T-helper 17 cell (primary cell): ENCODE results near the gene RNF13. TPM values are rescaled to one million over a fixed set of nuclear protein-coding genes. Genes with fewer than 3 reads are reported as not detected.
A peak's percentile ranks its signal among the peaks of the same experiment; 100 is the strongest.
"Not testable (repeated sequence)": the region's sequence is repeated elsewhere in the genome, so short reads cannot be mapped to it uniquely, and the experiment has no call there.

Experiments
- ATAC-seq: fragments of 150-1000 bp; cut with Tn5 transposase; 2 replicates; pipeline ENCODE4 v1.10.0; 2021; ENCODE audit warnings: mild to moderate bottlenecking, moderate library complexity
- DNase-seq, 3 donors: peaks; one replicate each; pipeline versions ENCODE4 v3.0.0 to v3.0.0-alpha.2; 2020 to 2021
- H3K9me3 ChIP-seq: one replicate; pipeline ENCODE4 v1.7.0; 2013; ENCODE audit warnings: low read length, mild to moderate bottlenecking; ENCODE audit not compliant: control insufficient read depth, poor library complexity, severe bottlenecking
- H3K27ac Mint-ChIP-seq: one replicate; pipeline ENCODE4 v1.8.0; 2022; ENCODE audit warnings: mild to moderate bottlenecking, moderate library complexity, mixed read lengths
- H3K27me3 Mint-ChIP-seq: one replicate; pipeline ENCODE4 v1.8.0; 2022; ENCODE audit warnings: mixed read lengths
- H3K36me3 Mint-ChIP-seq: one replicate; pipeline ENCODE4 v1.8.0; 2022; ENCODE audit warnings: low read depth, mixed read lengths
- H3K4me1 Mint-ChIP-seq: one replicate; pipeline ENCODE4 v1.8.0; 2022; ENCODE audit warnings: mild to moderate bottlenecking, mixed read lengths
- H3K4me3 Mint-ChIP-seq: one replicate; pipeline ENCODE4 v1.8.0; 2022; ENCODE audit warnings: mild to moderate bottlenecking, moderate library complexity, mixed read lengths
- total RNA-seq, 4 donors: library from RNA in 2 of 4; stranded (reverse) in 2 of 4; gene quantifications; one replicate each; pipeline ENCODE4 v1.2.3 and lab custom pipeline; 2022 to 2026

Gene RNF13
- total RNA-seq, 2 donors from 2014 or later, result 50.8 to 55.4 TPM

DNA sequence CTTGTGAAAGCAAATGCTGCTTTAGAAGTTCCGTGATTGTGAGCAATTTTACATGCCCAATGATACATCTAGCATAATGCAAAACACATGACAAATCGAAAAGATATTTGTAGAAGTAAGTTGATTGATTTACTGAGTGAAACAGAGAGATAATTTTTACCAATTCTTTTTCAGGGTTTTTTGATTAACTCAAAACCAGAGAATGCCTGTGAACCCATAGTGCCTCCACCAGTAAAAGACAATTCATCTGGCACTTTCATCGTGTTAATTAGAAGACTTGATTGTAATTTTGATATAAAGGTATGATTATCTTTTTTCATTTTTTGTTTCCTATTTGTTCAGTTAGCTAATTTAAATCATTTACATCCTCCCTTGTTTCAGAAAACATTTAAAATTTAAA lies 58.8 kb downstream of the RNF13 start:
- ATAC-seq (no peak), DNase-seq (no peak)
- Mint-ChIP-seq H3K27ac (no peak overlapping the region), H3K27me3 (no peaks in the 10 kb centered on the region), H3K36me3 (peaks cover 9% of the 10 kb centered on the region), H3K4me1 (peaks cover 13% of the 10 kb centered on the region), H3K4me3 (no peak overlapping the region)
- no peaks in the 10 kb centered on the region for H3K9me3 ChIP-seq

DNA sequence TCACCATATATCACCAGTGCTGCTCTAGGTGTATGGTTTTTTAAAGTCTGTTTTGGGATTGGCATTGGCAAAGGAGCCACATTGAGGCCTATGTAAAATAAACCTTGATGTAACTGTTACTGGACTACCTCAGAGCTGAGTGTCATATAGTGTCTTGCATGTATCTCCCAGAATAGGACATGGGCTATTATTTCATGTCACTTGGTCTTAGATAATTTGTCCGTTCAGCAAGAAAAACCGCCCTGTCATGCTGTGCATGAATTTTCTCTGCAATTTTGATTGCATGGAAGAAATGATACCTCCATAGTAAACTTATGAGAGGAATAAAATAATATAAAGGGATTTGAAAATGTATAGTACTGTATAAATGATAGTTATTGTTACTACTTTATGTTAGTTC lies 59.6 kb downstream of the RNF13 start:
- no peak for DNase-seq
- Mint-ChIP-seq H3K27me3 (no peaks in the 10 kb centered on the region), H3K4me3 (no peak overlapping the region), H3K36me3 (peaks cover 9% of the 10 kb centered on the region), H3K4me1 (peaks cover 13% of the 10 kb centered on the region), H3K27ac (no peak overlapping the region)
- ATAC-seq, result no peak
- no peaks in the 10 kb centered on the region for H3K9me3 ChIP-seq

DNA sequence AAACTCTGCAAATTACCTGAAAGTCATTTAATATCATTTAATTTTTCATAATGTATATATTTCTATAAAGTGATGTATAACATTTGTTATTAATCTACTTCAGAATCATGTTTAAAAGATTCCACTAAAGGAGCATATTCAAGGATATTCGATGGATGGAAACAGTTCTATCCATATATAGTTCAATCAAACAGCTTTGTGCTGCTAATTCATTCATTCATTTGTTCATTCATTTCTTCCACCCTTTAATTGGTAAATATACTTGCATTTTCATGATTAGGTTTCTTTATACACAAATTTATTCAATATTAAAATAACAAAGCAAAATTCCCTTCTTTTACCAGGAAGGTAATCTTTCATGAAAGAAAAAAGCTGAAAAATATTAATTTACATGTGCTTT lies 64.7 kb downstream of the RNF13 start:
- Mint-ChIP-seq H3K27ac (no peak overlapping the region), H3K27me3 (no peaks in the 10 kb centered on the region), H3K4me1 (peaks cover 11% of the 10 kb centered on the region), H3K36me3 (peaks cover 4% of the 10 kb centered on the region), H3K4me3 (no peak overlapping the region)
- DNase-seq, result no peak
- no peak for ATAC-seq
- no peaks in the 10 kb centered on the region for H3K9me3 ChIP-seq

DNA sequence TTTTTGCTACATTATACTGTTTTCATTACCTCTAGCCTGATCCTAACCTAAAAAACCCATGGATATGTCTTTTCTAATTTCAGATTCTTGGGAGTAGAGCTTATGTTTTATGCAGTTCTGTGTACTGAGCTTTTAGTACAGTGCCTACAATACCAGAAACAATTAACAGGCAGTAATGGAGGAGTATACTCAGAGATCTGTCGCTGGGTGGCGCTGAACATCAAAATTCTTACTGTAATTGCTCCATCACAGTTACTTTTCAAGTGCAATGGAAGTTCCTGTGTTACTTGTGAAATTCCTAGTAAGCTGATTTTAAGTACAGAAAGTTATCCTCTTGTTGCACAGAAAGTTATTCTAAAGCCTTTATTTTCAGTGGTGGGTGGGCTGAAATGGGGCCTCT lies 66.9 kb downstream of the RNF13 start:
- ATAC-seq (peak; percentile 32), DNase-seq (no peak)
- peaks cover 8% of the 10 kb centered on the region for H3K4me1 Mint-ChIP-seq
- no peak overlapping the region for H3K4me3 Mint-ChIP-seq
- peaks cover 4% of the 10 kb centered on the region for H3K36me3 Mint-ChIP-seq
- H3K27ac Mint-ChIP-seq, result no peak overlapping the region
- H3K27me3 Mint-ChIP-seq, result no peaks in the 10 kb centered on the region
- no peaks in the 10 kb centered on the region for H3K9me3 ChIP-seq

DNA sequence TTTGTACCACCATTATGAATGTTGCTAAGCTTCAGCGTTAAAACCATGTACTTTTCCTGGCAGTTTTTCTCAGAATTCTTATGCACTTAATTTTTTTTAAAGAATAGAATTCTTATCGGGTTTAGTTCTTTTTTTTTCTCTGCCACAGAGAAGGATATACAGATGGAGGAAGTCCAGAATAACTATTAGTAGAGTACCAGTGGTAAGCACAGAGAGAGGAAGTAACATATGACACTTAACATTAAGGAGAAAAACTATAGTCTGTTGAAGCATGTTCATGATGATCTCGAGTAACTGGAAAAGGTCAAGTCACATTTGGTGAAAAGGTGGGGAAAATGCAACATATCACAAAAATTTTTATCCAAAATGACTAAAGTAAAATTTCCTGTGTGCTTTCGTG lies 68.9 kb downstream of the RNF13 start:
- Mint-ChIP-seq H3K27ac (no peak overlapping the region), H3K4me1 (peaks cover 17% of the 10 kb centered on the region), H3K27me3 (no peaks in the 10 kb centered on the region), H3K36me3 (peaks cover 4% of the 10 kb centered on the region), H3K4me3 (no peak overlapping the region)
- no peak for ATAC-seq
- H3K9me3 ChIP-seq, result no peaks in the 10 kb centered on the region
- no peak for DNase-seq

DNA sequence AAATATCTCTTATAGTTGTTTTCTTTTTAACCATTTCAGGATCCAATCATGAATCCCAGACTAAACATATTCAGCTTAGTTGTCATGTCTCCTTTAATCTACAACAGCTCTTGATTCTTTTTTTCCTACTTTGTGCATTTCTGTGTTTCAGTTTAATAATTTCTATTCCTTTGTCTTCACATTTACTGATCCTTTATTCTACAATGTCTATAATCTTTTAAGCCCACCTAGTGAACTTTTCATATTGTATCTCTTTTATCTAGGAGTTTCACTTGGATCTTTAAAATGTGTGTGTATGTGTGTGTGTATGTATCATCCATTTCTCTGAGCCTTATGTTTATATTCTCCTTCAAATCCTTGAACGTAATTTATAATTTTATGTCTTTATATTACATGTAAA lies 70.1 kb downstream of the RNF13 start:
- Mint-ChIP-seq H3K27me3 (no peaks in the 10 kb centered on the region), H3K27ac (no peak overlapping the region), H3K4me3 (no peak overlapping the region), H3K4me1 (peaks cover 19% of the 10 kb centered on the region), H3K36me3 (peaks cover 4% of the 10 kb centered on the region)
- DNase-seq (no peak), ATAC-seq (no peak)
- H3K9me3 ChIP-seq, result no peaks in the 10 kb centered on the region

DNA sequence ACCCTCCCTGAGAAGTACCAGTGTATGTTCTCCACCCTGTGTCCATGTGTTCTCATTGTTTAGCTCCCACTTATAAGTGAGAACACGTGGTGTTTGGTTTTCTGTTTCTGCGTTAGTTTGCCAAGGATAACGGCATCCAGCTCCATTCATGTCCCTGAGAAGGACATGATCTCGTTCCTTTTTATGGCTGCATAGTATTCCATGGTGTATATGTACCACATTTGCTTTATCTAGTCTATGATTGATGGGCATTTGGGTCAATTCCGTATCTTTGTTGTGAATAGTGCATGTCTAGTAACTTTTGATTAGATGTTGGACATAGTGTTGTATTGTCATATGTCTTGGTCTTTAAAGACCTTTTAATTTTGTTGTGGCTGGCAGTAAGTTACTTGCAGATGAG lies 70.8 kb downstream of the RNF13 start:
- H3K27ac Mint-ChIP-seq, H3K27me3 Mint-ChIP-seq, H3K4me3 Mint-ChIP-seq, H3K36me3 Mint-ChIP-seq, ATAC-seq, H3K9me3 ChIP-seq, DNase-seq: not testable (repeated sequence)
- peaks cover 16% of the 10 kb centered on the region for H3K4me1 Mint-ChIP-seq

DNA sequence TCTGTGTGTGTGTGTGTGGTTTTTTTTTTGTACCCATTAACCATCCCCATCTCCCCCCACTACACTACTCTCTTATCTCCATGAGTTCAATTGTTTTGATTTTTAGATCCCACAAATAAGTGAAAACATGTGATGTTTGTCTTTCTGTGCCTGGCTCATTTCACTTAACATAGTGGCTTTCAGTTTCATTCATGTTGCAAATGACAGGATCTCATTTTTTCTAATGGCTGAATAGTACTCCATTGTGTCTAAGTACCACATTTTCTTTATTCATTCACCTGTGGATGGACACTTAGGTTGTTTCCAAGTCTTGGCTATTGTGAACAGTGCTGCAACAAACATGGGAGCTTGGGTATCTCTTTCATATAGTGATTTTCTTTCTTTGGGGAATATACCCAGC lies 71.8 kb downstream of the RNF13 start:
- not testable (repeated sequence) for H3K9me3 ChIP-seq, H3K27me3 Mint-ChIP-seq, ATAC-seq, H3K36me3 Mint-ChIP-seq, H3K4me3 Mint-ChIP-seq, DNase-seq, H3K27ac Mint-ChIP-seq
- H3K4me1 Mint-ChIP-seq, result peaks cover 15% of the 10 kb centered on the region

DNA sequence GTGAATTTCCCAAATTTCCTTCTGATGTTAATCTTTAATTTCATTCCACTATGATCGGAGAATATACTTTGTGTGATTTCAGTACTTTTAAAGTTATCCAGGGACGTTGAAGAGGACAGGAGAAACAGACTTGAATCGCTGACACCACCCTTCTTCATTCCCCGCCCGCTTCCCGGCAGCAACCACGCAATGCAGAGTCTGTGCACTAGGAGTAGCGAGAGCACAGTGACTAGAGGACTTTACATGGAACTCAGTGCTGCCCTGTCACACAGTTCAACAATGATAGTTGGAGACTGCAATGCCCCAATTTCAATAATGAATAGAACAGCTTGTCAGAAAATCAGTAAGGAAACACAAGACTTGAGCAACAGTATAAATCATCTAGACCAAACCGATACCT lies 73.9 kb downstream of the RNF13 start:
- Mint-ChIP-seq H3K36me3 (peaks cover 8% of the 10 kb centered on the region), H3K27me3 (no peaks in the 10 kb centered on the region), H3K4me3 (no peak overlapping the region), H3K27ac (no peak overlapping the region), H3K4me1 (peaks cover 21% of the 10 kb centered on the region)
- DNase-seq, result no peak
- H3K9me3 ChIP-seq, result no peaks in the 10 kb centered on the region
- no peak for ATAC-seq

DNA sequence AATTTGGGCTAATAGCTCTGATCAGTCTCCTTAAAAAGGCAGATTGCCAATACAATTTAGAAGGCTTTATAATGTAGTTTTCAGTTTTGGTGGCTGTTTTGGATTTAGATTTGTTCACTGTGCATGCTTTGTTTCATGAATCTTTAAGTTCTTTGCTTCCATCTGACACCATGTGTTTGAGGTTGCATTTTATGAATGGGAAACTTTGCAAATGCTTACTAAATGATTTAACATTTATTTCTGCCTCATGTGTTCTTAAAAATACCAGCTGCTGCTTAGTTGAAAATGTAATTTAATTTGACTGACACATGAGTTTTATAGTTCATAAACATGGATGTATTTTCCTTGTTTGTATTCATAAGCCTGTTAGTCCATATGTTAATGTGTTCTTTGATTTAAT lies 78.6 kb downstream of the RNF13 start:
- H3K9me3 ChIP-seq, result no peaks in the 10 kb centered on the region
- Mint-ChIP-seq H3K27ac (no peak overlapping the region), H3K36me3 (peaks cover 4% of the 10 kb centered on the region), H3K4me1 (peaks cover 10% of the 10 kb centered on the region), H3K4me3 (no peak overlapping the region), H3K27me3 (no peaks in the 10 kb centered on the region)
- DNase-seq (no peak), ATAC-seq (no peak)

DNA sequence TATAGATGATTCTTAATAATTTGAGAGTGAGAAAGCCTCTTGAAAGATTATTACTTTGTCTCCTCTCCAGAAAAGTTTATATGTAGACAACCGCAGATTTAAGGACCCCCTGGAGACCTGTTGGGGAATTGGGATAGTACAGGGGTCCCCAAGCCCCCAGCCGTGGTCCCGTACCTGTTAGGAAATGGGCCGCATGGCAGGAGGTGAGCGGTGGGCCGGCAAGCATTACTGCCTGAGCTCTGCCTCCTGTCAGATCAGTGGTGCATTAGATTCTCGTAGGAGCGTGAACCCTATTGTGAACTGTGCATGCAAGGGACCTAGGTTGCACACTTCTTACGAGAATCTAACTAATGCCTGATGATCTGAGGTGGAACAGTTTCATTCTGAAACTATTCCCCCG lies 79.4 kb downstream of the RNF13 start:
- H3K9me3 ChIP-seq, result no peaks in the 10 kb centered on the region
- peaks cover 4% of the 10 kb centered on the region for H3K36me3 Mint-ChIP-seq
- no peak for ATAC-seq
- no peaks in the 10 kb centered on the region for H3K27me3 Mint-ChIP-seq
- no peak for DNase-seq
- H3K27ac Mint-ChIP-seq, result no peak overlapping the region
- H3K4me3 Mint-ChIP-seq, result no peak overlapping the region
- H3K4me1 Mint-ChIP-seq, result peaks cover 9% of the 10 kb centered on the region

DNA sequence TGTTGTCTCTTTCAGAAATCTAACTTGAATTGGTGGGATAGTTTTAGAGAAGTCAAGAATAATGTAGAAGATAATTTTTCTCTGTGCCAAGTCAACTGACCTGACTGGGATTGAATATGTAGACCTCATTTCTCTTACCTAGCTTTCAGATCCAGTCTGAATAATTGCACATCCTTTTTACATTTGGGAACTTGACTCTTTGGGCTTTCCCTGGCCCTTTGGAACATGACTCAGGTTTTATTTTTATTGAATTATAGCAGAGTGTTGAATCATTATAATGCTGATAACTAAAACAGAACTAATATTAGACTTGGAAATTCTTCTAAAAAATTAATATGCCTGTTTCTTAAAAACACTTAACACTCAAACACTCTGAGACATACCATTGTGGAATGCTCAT lies 81.2 kb downstream of the RNF13 start:
- Mint-ChIP-seq H3K4me3 (no peak overlapping the region), H3K4me1 (peaks cover 7% of the 10 kb centered on the region), H3K27ac (no peak overlapping the region), H3K27me3 (no peaks in the 10 kb centered on the region), H3K36me3 (peaks cover 4% of the 10 kb centered on the region)
- ATAC-seq (no peak), DNase-seq (no peak)
- H3K9me3 ChIP-seq, result no peaks in the 10 kb centered on the region

DNA sequence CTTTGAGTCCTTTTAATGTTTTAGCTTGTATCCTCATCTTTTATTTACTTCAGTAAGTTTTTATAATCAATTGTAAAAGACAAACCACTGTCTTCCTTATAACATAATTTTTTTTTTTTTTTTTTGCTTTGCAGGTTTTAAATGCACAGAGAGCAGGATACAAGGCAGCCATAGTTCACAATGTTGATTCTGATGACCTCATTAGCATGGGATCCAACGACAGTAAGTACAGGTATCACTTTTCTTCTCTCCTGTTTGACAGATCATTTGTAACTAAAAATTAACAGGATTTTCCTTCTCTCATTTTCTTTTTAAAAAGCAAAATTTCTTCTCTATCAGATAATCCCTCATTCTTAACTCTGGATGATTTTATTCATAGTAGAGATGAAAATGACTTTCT lies 82.3 kb downstream of the RNF13 start:
- peaks cover 11% of the 10 kb centered on the region for H3K4me1 Mint-ChIP-seq

DNA sequence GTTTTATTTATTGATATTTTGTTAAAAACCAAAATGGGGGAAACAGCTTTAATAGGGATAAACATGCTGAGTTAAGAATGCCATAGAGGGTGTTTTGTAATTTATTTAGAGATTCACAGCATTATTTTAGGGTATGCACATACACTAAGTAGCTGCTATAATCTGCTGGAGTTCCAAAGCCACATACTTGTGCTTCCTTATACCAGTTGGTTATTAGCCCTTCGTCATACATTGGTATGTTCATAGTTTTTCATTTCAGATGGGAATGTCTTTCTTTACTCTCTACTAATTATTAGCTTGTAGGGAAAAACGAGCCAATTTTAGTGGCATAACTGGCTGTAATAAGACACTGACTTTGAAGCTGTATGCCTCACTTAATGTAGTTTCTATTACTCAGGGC lies 82.8 kb downstream of the RNF13 start:
- H3K36me3 Mint-ChIP-seq, result peaks cover under 1% of the 10 kb centered on the region
- no peaks in the 10 kb centered on the region for H3K27me3 Mint-ChIP-seq
- H3K4me1 Mint-ChIP-seq, result peaks cover 10% of the 10 kb centered on the region
- ATAC-seq (no peak), DNase-seq (no peak)
- H3K4me3 Mint-ChIP-seq, result no peak overlapping the region
- no peaks in the 10 kb centered on the region for H3K9me3 ChIP-seq
- no peak overlapping the region for H3K27ac Mint-ChIP-seq

More for the DNA sequence above, 82.3 kb downstream of the RNF13 start:
- DNase-seq (no peak), ATAC-seq (no peak)
- Mint-ChIP-seq H3K4me3 (no peak overlapping the region), H3K27me3 (no peaks in the 10 kb centered on the region), H3K36me3 (peaks cover 4% of the 10 kb centered on the region), H3K27ac (no peak overlapping the region)
- H3K9me3 ChIP-seq, result no peaks in the 10 kb centered on the region

DNA sequence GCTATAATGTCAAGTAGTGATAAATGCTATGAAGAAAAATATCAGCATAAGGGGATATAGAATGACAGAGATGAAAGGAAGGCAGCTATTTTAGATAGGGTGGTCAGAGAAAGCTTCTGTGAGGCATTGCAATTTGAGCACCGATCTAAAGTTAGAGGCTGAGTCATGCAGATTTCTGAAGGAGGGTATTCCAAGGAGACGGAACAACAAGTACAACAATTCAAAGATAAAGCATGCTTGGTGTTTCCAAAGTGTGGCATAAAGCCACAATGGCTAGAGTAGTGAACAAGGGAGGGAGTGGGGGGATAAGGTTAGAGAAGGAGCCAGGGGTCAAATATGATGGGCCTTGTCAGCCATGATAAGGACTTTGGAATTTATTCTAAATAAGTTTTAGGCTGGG lies 85.8 kb downstream of the RNF13 start:
- ATAC-seq, result no peak
- Mint-ChIP-seq H3K27ac (peak overlapping the region; percentile 14), H3K4me3 (no peak overlapping the region), H3K27me3 (no peaks in the 10 kb centered on the region), H3K4me1 (peaks cover 9% of the 10 kb centered on the region), H3K36me3 (peaks cover 3% of the 10 kb centered on the region)
- H3K9me3 ChIP-seq, result no peaks in the 10 kb centered on the region
- DNase-seq, result no peak
